IPS-NIHi7 (cell line): Measurements from ENCODE around the gene BTBD19.
"Not testable (repeated sequence)": the region's sequence is repeated elsewhere in the genome, so short reads cannot be mapped to it uniquely, and the experiment has no call there.

Experiments used
- DNase-seq: peaks from one replicate; pipeline ENCODE4 v3.0.0; 2012; ENCODE audit warnings: mixed read lengths; ENCODE audit errors: extremely low spot score

Gene BTBD19, protein sequence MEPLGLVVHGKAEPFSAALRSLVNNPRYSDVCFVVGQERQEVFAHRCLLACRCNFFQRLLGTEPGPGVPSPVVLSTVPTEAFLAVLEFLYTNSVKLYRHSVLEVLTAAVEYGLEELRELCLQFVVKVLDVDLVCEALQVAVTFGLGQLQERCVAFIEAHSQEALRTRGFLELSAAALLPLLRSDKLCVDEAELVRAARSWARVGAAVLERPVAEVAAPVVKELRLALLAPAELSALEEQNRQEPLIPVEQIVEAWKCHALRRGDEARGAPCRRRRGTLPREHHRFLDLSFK

DNA sequence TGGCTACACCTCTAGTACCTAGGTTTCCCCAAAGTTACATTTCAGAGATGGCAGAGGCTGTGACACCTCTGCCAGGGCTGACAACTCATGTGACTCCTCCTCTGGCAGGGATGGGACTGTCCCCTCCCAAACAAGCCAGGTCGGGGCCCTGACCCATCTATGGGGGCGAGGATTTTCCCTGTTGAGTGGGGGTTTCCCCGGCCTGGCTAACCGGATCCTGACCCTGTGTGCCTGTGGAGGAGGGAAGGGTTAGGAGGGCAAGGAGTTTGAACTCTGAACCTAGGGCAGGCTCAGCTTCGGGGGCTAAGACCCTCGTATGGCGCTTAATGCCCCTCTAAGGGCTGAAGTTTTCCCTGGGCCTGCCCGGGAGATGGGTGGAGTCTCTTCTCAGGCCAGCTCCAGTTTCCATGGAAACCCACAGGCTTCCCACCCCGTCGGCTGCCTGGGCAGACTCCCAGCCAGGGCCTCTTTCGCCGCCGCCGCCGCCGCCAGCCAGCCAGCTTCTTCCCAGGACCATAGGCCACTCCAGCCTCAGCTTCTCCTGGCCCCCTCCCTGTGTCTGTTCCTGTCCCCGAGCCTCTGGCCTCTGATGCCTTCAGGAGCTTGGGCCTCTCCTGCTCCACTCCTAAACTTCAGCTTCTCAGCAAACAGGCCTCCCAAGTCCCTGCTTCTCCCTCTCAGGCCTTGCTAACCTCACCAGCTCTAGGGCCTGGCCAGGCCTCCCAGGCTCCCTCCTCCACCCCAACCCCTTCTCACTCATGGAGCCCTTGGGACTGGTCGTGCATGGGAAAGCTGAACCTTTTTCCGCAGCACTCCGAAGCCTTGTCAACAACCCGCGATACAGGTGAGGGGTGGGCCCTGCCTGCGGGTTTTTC, at the start of gene BTBD19:
Gene BTBD19 (plus strand): TSS at position 461 of the 875 bp plus-strand sequence. CDS start 298 bp downstream, at position 759.
- peak; percentile 80 for DNase-seq

GRCh38 chr1:44759077-44759476, 49.2 kb upstream of the BTBD19 start:
- DNase-seq, result no peak

GRCh38 chr1:44760876-44761275, 47.4 kb upstream of the BTBD19 start:
- no peak for DNase-seq

DNA sequence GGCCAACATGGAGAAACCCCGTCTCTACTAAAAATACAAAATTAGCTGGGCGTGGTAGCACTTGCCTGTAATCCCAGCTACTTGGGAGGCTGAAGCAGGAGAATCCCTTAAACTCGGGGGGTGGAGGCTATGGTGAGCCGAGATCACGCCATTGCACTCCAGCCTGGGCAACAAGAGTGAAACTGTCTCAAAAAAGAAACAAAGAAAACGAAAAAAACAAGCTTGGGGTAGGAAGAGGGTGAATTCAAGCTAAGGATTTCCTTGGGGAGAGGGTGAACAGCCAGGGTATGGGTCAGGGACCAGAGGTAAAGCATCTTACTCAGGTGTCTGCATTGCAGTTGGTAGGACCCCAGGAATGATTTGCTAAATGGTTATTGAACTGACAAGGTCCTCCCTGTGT, 41.9 kb upstream of the BTBD19 start:
- DNase-seq, result not testable (repeated sequence)

DNA sequence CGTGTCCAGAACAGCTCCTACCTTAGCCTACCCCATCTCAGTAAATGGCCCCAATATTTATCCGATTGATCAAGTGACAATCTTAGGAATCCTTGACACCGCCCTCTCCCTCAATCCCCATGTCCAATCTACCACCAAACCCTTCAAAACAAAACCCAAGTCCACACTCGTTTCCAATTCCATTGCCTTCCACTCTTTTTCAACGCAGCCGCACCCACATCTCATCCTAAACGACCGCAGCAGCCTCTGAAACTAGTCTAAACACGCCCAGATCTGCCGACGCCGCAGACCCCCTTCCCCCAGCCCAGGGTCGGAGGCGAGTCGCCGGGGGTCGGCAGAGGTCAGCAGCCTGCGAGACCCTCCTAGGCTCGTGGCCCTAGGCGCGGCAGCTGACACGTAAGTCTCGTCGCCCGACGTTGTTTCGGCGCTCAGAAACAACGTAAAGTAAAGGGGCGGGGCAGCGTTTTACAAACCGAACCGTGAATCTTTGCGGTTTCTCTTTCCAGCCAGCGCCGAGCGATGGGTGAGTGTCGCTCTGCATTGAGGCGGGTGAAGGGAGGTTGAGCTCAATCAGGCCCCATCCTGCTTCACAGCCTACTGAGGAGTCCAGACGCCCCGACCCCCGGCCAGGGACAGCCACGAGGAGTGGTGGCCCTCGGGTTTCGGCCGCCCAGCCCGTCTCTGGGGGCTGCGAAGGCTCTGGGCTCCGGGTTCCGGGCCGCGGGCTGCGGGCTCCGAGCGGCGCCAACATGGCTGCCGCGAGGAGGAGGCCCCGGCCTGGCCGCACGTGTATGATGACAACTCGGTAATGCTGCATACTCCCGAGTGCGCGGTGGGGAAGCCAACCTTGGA, 33.0 kb upstream of the BTBD19 start, which contains the start of gene RPS8:
Gene RPS8 (plus strand): TSS at position 463 of the 852 bp plus-strand sequence. CDS start 57 bp downstream, at position 520.
- DNase-seq, result peak; percentile 93

DNA sequence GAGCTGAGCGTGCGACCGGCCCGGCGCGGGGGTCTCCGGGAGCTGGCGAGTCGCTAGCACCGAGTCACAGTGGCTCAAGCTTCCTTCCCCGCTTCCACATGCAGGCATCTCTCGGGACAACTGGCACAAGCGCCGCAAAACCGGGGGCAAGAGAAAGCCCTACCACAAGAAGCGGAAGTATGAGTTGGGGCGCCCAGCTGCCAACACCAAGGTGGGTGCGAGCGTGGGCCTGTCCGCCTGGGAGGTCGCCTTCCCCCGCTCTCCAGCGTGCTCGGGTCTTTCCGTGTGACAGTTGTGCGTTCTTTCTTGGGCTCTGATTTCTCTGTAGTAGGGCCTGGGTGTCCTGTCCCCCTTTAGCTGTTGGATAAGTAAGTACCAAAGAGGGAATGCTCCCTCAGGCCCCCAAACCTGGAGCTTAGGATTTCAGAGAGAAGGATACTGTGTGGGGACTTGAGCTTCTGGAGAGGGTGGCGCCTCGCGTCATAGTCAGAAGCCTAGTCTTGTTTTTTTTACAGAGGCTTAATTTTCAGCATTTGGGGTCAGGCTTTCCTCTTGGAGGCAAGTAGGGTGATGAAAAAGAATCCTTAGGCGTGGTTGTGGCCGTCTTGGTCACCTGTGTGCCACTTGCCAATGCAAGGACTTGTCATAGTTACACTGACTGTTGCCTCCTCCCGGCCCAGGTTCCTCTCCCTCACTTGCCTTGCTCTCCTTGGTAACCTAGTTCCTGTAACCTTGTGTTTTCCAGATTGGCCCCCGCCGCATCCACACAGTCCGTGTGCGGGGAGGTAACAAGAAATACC, 32.2 kb upstream of the BTBD19 start:
- no peak for DNase-seq

DNA sequence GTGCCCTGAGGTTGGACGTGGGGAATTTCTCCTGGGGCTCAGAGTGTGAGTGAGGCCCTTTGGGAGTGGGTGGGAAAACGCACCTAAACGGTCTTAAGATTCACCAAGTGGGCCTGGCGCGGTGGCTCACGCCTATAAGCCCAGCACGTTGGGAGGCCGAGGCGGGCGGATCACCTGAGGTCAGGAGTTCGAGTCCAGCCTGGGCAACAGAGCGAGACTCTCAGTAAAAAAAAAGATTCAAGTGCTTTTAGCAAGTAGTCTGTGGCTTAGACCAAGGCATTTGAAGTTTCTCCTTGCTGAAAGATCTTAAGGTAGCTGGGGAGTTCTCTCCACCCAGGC, 31.6 kb upstream of the BTBD19 start:
- DNase-seq, result no peak

GRCh38 chr1:44777547-44777946, 30.8 kb upstream of the BTBD19 start:
- DNase-seq, result no peak

DNA sequence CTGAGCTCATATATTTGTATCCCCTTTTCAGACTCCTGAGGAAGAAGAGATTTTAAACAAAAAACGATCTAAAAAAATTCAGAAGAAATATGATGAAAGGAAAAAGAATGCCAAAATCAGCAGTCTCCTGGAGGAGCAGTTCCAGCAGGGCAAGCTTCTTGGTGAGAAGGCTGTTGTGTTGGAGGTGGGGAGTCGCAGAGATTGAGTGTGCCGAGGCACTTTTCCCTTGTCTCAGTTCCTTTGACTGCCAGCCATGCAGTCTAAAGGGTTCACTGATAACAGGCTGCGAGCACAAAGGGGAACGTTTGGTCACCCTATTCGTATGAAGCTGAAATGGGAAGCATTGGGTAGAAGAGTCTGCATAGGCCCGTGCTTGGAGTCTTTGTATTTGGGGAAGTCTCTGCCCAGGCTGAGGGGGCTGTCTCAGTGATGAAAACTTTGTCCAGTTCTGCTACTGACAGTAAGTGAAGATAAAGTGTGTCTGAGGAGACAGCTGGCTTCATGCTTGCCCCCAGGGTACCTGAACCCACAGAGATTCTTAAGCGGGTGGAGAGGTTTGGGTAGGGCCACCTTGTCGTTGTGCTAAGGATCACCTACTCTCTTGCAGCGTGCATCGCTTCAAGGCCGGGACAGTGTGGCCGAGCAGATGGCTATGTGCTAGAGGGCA, 30.2 kb upstream of the BTBD19 start:
- DNase-seq, result no peak

- DNase-seq, result no peak
Observed at GRCh38 chr1:44778705-44779576, 29.4 kb upstream of the BTBD19 start.

GRCh38 chr1:44780583-44781121, 27.7 kb upstream of the BTBD19 start:
- no peak for DNase-seq

DNA sequence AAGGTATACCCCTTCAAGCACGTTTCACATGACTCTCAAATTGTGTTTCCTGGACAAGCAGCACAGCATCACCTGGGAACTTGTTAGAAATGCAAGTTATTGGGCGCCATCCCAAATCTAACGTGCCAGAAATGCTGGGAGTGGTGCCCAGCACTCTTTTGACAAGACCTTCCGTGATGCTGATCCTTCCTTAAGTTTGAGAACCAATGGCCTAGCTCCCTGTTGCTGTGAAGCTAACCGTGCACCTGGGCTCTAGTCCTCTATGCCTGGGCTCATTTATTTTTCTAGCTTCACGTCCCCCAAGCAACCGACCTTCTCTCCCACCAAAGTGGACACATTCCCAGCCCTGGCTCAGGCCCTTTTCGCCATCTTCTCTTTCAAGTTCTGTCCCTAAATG, 24.6 kb upstream of the BTBD19 start:
- DNase-seq, result no peak

- peak; percentile 31 for DNase-seq
Observed at GRCh38 chr1:44784094-44785028, 24.0 kb upstream of the BTBD19 start.

GRCh38 chr1:44785029-44785380, 23.3 kb upstream of the BTBD19 start:
- DNase-seq, result no peak

- DNase-seq, result no peak
Observed at GRCh38 chr1:44785501-44786137, 22.7 kb upstream of the BTBD19 start.

GRCh38 chr1:44786138-44786840, 22.0 kb upstream of the BTBD19 start:
- DNase-seq, result peak; percentile 79

- no peak for DNase-seq
Observed at GRCh38 chr1:44786841-44787426, 21.4 kb upstream of the BTBD19 start.
